H1 (cell line): ENCODE data around the gene MTMR1.

ENCODE experiments used
- FOSL1 ChIP-seq: IDR thresholded peaks from 2 replicates; pipeline ENCODE4 v1.6.1; 2011; ENCODE audit warnings: mild to moderate bottlenecking, low read depth, low read length, moderate library complexity; ENCODE audit not compliant: insufficient read depth
- GTF2F1 ChIP-seq: IDR thresholded peaks from 2 replicates; pipeline ENCODE4 v1.6.1; 2012; ENCODE audit warnings: low read depth, low read length, improper control_type of control experiment, borderline replicate concordance
- POLR2A ChIP-seq, 2 experiments: IDR thresholded peaks; 1 replicate in 1 of 2; 2 replicates in 1 of 2; pipeline ENCODE4 v1.6.1; 2011; ENCODE audit warnings: low read depth in 2 of 2, low read length in 2 of 2, mild to moderate bottlenecking in 2 of 2; ENCODE audit errors: control extremely low read depth in 1 of 2
- POLR2AphosphoS5 ChIP-seq: IDR thresholded peaks from 2 replicates; pipeline ENCODE4 v1.6.1; 2011; ENCODE audit warnings: low read depth, low read length
- RFX5 ChIP-seq: IDR thresholded peaks from 2 replicates; pipeline ENCODE4 v1.6.1; 2011; ENCODE audit warnings: low read depth, low read length, improper control_type of control experiment, borderline replicate concordance
- SIN3A ChIP-seq, 2 experiments: IDR thresholded peaks in 1 of 2; conservative IDR thresholded peaks in 1 of 2; 2 replicates each; pipeline ENCODE4 v1.6.1; 2011 to 2012; ENCODE audit warnings: low read length in 2 of 2, improper control_type of control experiment in 1 of 2, low read depth in 1 of 2, mild to moderate bottlenecking in 1 of 2
- SUZ12 ChIP-seq: fragments of 200-600 bp; sonication (generic); IDR thresholded peaks from 2 replicates; pipeline ENCODE4 v1.6.1; 2012; ENCODE audit warnings: mild to moderate bottlenecking, inconsistent platforms, low read length, moderate library complexity, mixed read lengths
- ZNF274 ChIP-seq: IDR thresholded peaks from 2 replicates; pipeline ENCODE4 v1.7.0; 2012; ENCODE audit warnings: low read length, borderline replicate concordance; ENCODE audit errors: extremely low read depth
- TF ChIP-seq, protein P1 (sequence below): IDR thresholded peaks from 2 replicates; pipeline ENCODE4 v1.6.1; 2012; ENCODE audit warnings: low read length, inconsistent platforms
- TF ChIP-seq, protein P2 (sequence below), 3 experiments: IDR thresholded peaks; 1 replicate in 2 of 3; 2 replicates in 1 of 3; pipeline versions ENCODE4 v1.5.1 to v1.6.1; 2011; ENCODE audit warnings: low read length in 3 of 3, mild to moderate bottlenecking in 3 of 3, inconsistent platforms in 2 of 3, low read depth in 1 of 3, moderate library complexity in 1 of 3; ENCODE audit not compliant: insufficient read depth in 1 of 3; ENCODE audit errors: control extremely low read depth in 1 of 3
- TF ChIP-seq, protein P3 (sequence below): IDR thresholded peaks from 2 replicates; pipeline ENCODE4 v1.6.1; 2011; ENCODE audit warnings: low read length, improper control_type of control experiment

DNA sequence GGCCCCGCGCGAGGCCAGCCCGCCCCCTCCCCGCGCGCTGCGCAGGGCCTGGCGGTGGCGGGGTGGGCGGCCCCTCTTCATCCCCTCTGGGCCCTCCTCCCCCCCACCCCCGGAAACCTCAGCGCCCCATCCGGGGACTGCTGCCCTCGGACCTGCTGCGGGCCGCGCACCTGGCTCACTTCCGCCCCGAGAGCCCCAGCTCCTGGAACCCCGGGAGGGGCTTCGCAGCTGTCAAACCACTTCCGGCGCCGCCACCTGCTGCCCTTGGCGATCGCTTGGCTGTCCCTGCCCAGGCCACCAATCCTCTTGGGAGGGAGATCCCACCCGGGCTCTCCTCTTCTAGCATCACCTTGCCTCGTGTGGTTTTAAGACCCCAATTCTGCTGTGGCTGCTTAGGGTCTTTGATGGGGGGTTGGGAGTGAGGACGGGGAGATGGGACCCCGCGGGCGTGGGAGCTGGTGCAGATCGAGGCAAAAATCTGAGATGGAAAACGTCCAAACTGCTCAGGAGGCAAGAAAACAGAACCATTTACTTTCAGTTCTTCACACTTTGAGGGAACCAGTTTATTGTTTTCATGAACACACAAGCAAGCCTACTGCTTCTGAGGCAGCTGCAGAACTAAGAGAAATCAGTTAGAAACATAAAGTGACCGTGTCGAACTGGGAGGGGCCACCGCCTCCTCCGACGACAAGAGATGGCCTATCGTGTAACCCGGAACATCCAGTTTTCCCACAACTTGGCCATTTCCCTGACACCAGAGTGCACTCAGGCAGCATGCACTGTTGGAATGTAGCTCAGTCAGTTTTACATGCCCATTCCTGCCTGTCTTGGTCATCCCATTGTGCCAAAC lies 754 bp downstream of the MTMR1 start:
- TF ChIP-seq GTF2F1 (no peak), ZNF274 (no peak), POLR2A (IDR thresholded peaks at IDR 0.05; ENCODE audit: control extremely low read depth in 1 of 2, low read depth in 2 of 2, low read length in 2 of 2) (no peak), RFX5 (no peak), SUZ12 (no peak), SIN3A (conservative IDR thresholded peaks at IDR 0.05 in 1 of 2, IDR thresholded peaks at IDR 0.05 in 1 of 2; ENCODE audit: low read depth in 1 of 2, low read length in 2 of 2) (no peak; a peak in 1 of 4 replicates), POLR2AphosphoS5 (no peak), FOSL1 (no peak)
- TF ChIP-seq, protein P1, sequence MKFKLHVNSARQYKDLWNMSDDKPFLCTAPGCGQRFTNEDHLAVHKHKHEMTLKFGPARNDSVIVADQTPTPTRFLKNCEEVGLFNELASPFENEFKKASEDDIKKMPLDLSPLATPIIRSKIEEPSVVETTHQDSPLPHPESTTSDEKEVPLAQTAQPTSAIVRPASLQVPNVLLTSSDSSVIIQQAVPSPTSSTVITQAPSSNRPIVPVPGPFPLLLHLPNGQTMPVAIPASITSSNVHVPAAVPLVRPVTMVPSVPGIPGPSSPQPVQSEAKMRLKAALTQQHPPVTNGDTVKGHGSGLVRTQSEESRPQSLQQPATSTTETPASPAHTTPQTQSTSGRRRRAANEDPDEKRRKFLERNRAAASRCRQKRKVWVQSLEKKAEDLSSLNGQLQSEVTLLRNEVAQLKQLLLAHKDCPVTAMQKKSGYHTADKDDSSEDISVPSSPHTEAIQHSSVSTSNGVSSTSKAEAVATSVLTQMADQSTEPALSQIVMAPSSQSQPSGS = no peak
- TF ChIP-seq, protein P2, sequence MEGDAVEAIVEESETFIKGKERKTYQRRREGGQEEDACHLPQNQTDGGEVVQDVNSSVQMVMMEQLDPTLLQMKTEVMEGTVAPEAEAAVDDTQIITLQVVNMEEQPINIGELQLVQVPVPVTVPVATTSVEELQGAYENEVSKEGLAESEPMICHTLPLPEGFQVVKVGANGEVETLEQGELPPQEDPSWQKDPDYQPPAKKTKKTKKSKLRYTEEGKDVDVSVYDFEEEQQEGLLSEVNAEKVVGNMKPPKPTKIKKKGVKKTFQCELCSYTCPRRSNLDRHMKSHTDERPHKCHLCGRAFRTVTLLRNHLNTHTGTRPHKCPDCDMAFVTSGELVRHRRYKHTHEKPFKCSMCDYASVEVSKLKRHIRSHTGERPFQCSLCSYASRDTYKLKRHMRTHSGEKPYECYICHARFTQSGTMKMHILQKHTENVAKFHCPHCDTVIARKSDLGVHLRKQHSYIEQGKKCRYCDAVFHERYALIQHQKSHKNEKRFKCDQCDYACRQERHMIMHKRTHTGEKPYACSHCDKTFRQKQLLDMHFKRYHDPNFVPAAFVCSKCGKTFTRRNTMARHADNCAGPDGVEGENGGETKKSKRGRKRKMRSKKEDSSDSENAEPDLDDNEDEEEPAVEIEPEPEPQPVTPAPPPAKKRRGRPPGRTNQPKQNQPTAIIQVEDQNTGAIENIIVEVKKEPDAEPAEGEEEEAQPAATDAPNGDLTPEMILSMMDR (IDR thresholded peaks at IDR 0.05; ENCODE audit: control extremely low read depth in 1 of 3, insufficient read depth in 1 of 3, low read depth in 1 of 3, low read length in 3 of 3) = no peak
- TF ChIP-seq, protein P3, sequence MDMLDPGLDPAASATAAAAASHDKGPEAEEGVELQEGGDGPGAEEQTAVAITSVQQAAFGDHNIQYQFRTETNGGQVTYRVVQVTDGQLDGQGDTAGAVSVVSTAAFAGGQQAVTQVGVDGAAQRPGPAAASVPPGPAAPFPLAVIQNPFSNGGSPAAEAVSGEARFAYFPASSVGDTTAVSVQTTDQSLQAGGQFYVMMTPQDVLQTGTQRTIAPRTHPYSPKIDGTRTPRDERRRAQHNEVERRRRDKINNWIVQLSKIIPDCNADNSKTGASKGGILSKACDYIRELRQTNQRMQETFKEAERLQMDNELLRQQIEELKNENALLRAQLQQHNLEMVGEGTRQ = no peak
